SK-N-MC (cell line): ENCODE measurements around the gene EIF1B.

Experiments
- EZH2 ChIP-seq: fragments of 200-600 bp; sonication (generic); IDR thresholded peaks from one replicate; pipeline ENCODE4 v1.6.1; 2017; ENCODE audit warnings: antibody characterized with exemption
- POLR2AphosphoS5 ChIP-seq: IDR thresholded peaks from 2 replicates; pipeline ENCODE4 v1.6.1; 2012; ENCODE audit warnings: mild to moderate bottlenecking, low read depth, low read length, borderline replicate concordance

DNA sequence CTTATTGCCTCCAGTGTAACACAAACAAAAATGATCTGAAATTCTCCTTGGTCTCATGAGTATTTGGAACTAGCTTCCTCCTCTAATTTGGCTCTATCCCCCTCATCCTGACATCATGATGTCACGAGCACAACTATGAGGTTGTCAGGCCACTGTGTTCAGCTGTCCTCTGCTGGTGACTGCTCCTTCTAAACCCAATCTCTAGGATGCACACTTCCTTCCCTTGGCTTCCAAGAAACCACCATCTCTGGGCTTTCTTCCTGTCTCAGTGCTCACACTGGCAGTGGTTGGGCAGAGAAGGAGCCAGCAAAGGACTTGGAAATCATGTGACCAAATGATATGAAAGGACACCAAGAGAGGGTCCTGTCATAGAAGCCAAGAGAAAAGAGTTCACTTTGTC, 30.7 kb upstream of the EIF1B start:
- TF ChIP-seq EZH2 (no peak), POLR2AphosphoS5 (no peak)
